Liver (tissue), 9 donors: ENCODE measurements around the gene RBFOX1. TPM values are rescaled to one million over a fixed set of nuclear protein-coding genes. Genes with fewer than 3 reads are reported as not detected.

Source experiments
- DNase-seq: peaks from one replicate; pipeline ENCODE4 v3.0.0-alpha.2; 2017; ENCODE audit warnings: low spot score
- H3K27ac ChIP-seq, 2 donors: one replicate each; pipeline ENCODE4 v1.7.0; 2013; ENCODE audit warnings: inconsistent platforms in 2 of 2, low read length in 2 of 2, control low read depth in 1 of 2, low read depth in 1 of 2, mild to moderate bottlenecking in 1 of 2
- H3K27me3 ChIP-seq, 4 donors: one replicate each; pipeline versions ENCODE4 v1.6.1 to v1.7.0; 2013; ENCODE audit warnings: low read length in 3 of 4, inconsistent platforms in 1 of 4, mild to moderate bottlenecking in 1 of 4, moderate library complexity in 1 of 4; ENCODE audit not compliant: control insufficient read depth in 4 of 4, insufficient read depth in 4 of 4
- H3K36me3 ChIP-seq, 4 donors: one replicate each; pipeline versions ENCODE4 v1.6.1 to v1.7.0; 2013; ENCODE audit warnings: low read length in 3 of 4, mild to moderate bottlenecking in 3 of 4, low read depth in 1 of 4, moderate library complexity in 1 of 4; ENCODE audit not compliant: control insufficient read depth in 4 of 4, insufficient read depth in 3 of 4
- H3K4me1 ChIP-seq, 4 donors: one replicate each; pipeline versions ENCODE4 v1.6.1 to v1.7.0; 2013; ENCODE audit warnings: low read length in 3 of 4, mild to moderate bottlenecking in 3 of 4, moderate library complexity in 1 of 4; ENCODE audit not compliant: control insufficient read depth in 4 of 4, insufficient read depth in 4 of 4
- H3K4me3 ChIP-seq, 3 donors: one replicate each; pipeline versions ENCODE4 v1.6.1 to v1.7.0; 2013; ENCODE audit warnings: low read length in 3 of 3, control low read depth in 1 of 3, low read depth in 1 of 3, mild to moderate bottlenecking in 1 of 3
- H3K9ac ChIP-seq, 2 donors: one replicate each; pipeline ENCODE4 v1.7.0; 2013; ENCODE audit warnings: low read length in 2 of 2, mild to moderate bottlenecking in 2 of 2, moderate library complexity in 2 of 2, control low read depth in 1 of 2, low read depth in 1 of 2
- H3K9me3 ChIP-seq, 4 donors: one replicate each; pipeline versions ENCODE4 v1.6.1 to v1.7.0; 2013; ENCODE audit warnings: low read length in 3 of 4; ENCODE audit not compliant: control insufficient read depth in 4 of 4
- ATF3 ChIP-seq: IDR thresholded peaks from 2 replicates; pipeline ENCODE4 v1.6.1; 2016; ENCODE audit warnings: antibody characterized with exemption
- CTCF ChIP-seq: fragments of 150-350 bp; IDR thresholded peaks from 2 replicates; pipeline ENCODE4 v1.5.1; 2017; ENCODE audit warnings: improper control_type of control experiment, low read depth, low read length; ENCODE audit not compliant: missing input control
- EGR1 ChIP-seq, 2 donors: IDR thresholded peaks; 2 replicates each; pipeline ENCODE4 v1.6.1; 2016 to 2018; ENCODE audit warnings: antibody characterized with exemption in 2 of 2, low read depth in 2 of 2
- FOXA1 ChIP-seq: IDR thresholded peaks from 2 replicates; pipeline ENCODE4 v1.6.1; 2016; ENCODE audit warnings: antibody characterized with exemption
- FOXA2 ChIP-seq: IDR thresholded peaks from 2 replicates; pipeline ENCODE4 v1.6.1; 2016; ENCODE audit warnings: antibody characterized with exemption
- GABPA ChIP-seq, 2 donors: IDR thresholded peaks in 1 of 2; conservative IDR thresholded peaks in 1 of 2; 2 replicates each; pipeline ENCODE4 v1.6.1; 2016; ENCODE audit warnings: antibody characterized with exemption in 2 of 2, mild to moderate bottlenecking in 1 of 2, moderate library complexity in 1 of 2
- HNF4A ChIP-seq, 2 donors: conservative IDR thresholded peaks; 2 replicates each; pipeline ENCODE4 v1.6.1; 2016; ENCODE audit warnings: antibody characterized with exemption in 2 of 2, mild to moderate bottlenecking in 2 of 2
- HNF4G ChIP-seq: IDR thresholded peaks from 2 replicates; pipeline ENCODE4 v1.6.1; 2016; ENCODE audit warnings: antibody characterized with exemption
- JUND ChIP-seq, 2 donors: IDR thresholded peaks; 2 replicates each; pipeline ENCODE4 v1.6.1; 2016; ENCODE audit warnings: antibody characterized with exemption in 2 of 2
- MAX ChIP-seq: IDR thresholded peaks from 2 replicates; pipeline ENCODE4 v1.6.1; 2016; ENCODE audit warnings: antibody characterized with exemption
- NR2F2 ChIP-seq: IDR thresholded peaks from 2 replicates; pipeline ENCODE4 v1.6.1; 2016; ENCODE audit warnings: antibody characterized with exemption
- RAD21 ChIP-seq, 2 donors: IDR thresholded peaks; 2 replicates each; pipeline ENCODE4 v1.6.1; 2016; ENCODE audit warnings: antibody characterized with exemption in 2 of 2, mild to moderate bottlenecking in 2 of 2
- REST ChIP-seq: IDR thresholded peaks from 2 replicates; pipeline ENCODE4 v1.6.1; 2016; ENCODE audit warnings: antibody characterized with exemption, mild to moderate bottlenecking
- RXRA ChIP-seq, 2 donors: IDR thresholded peaks; 2 replicates each; pipeline ENCODE4 v1.6.1; 2017 to 2018; ENCODE audit warnings: antibody characterized with exemption in 2 of 2, mild to moderate bottlenecking in 1 of 2
- SP1 ChIP-seq: IDR thresholded peaks from 2 replicates; pipeline ENCODE4 v1.6.1; 2018; ENCODE audit warnings: antibody characterized with exemption, mild to moderate bottlenecking
- TAF1 ChIP-seq: conservative IDR thresholded peaks from 2 replicates; pipeline ENCODE4 v1.6.1; 2016; ENCODE audit warnings: antibody characterized with exemption, mild to moderate bottlenecking
- WGBS: extraction: QIAGEN DNeasy Blood & Tissue Kit; methylation state at CpG from one replicate; pipeline ENCODE4 v1.1.7; 2013; 5-methylcytosine and 5-hydroxymethylcytosine counted together
- polyA plus RNA-seq, 2 donors: library from polyadenylated mRNA; stranded (reverse) in 1 of 2; unstranded in 1 of 2; fragments of 200-250 nt in 1 of 2; fragments of >200 nt in 1 of 2; fragmentation: Nextera tagmentation in 1 of 2; extraction: Ambion mirVana in 1 of 2; gene quantifications; one replicate each; pipeline versions ENCODE4 v1.2.1 to v1.2.3, GENCODE V29; 2013 to 2015
- total RNA-seq, 2 donors: library from RNA; depleted of rRNA; stranded (reverse); fragments of >200 nt; gene quantifications; one replicate each; pipeline ENCODE4 v1.2.3, GENCODE V29; 2014
- TF ChIP-seq, protein P1 (sequence below): IDR thresholded peaks from 2 replicates; pipeline ENCODE4 v1.6.1; 2016; ENCODE audit warnings: antibody characterized with exemption
- donor health status: healthy.
- donor health status: healthy.
- donor health status: healthy.
- donor health status: healthy.
- donor health status: healthy.

RBFOX1 gene
- total and polyA plus RNA-seq, 4 donors: not detected

- Histone ChIP-seq H3K36me3 (no peaks in the 10 kb centered on the region), H3K4me3 (no peak overlapping the region), H3K9me3 (no peaks in the 10 kb centered on the region), H3K27ac (no peak overlapping the region), H3K4me1 (no peaks in the 10 kb centered on the region), H3K27me3 (peaks cover 0 to 5% (median 0%) of the 10 kb centered on the region in 4 donors), H3K9ac (no peak overlapping the region)
- 53% methylated on average over 23 of the region's 23 CpGs for WGBS
- DNase-seq: no peak
- TF ChIP-seq JUND (IDR thresholded peaks at IDR 0.05) (no peak), GABPA (IDR thresholded peaks at IDR 0.05 in 1 of 2, conservative IDR thresholded peaks at IDR 0.05 in 1 of 2) (no peak), MAX (no peak), EGR1 (IDR thresholded peaks at IDR 0.05; ENCODE audit: low read depth in 2 of 2) (no peak), RAD21 (IDR thresholded peaks at IDR 0.05) (no peak), SP1 (no peak), ATF3 (no peak), CTCF (no peak), REST (no peak)
- TF ChIP-seq, protein P1, sequence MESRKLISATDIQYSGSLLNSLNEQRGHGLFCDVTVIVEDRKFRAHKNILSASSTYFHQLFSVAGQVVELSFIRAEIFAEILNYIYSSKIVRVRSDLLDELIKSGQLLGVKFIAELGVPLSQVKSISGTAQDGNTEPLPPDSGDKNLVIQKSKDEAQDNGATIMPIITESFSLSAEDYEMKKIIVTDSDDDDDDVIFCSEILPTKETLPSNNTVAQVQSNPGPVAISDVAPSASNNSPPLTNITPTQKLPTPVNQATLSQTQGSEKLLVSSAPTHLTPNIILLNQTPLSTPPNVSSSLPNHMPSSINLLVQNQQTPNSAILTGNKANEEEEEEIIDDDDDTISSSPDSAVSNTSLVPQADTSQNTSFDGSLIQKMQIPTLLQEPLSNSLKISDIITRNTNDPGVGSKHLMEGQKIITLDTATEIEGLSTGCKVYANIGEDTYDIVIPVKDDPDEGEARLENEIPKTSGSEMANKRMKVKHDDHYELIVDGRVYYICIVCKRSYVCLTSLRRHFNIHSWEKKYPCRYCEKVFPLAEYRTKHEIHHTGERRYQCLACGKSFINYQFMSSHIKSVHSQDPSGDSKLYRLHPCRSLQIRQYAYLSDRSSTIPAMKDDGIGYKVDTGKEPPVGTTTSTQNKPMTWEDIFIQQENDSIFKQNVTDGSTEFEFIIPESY: no peak
Measured at GRCh38 chr16:7344830-7345780, 12.5 kb downstream of the RBFOX1 start.

- no peak for DNase-seq
- no peaks in the 10 kb centered on the region for H3K4me1 ChIP-seq
- no peaks in the 10 kb centered on the region for H3K27me3 ChIP-seq
- no peak overlapping the region for H3K4me3 ChIP-seq
- no peak overlapping the region for H3K27ac ChIP-seq
- no peaks in the 10 kb centered on the region for H3K9me3 ChIP-seq
- WGBS: 77% methylated on average over 2 of the region's 2 CpGs
- H3K36me3 ChIP-seq: no peaks in the 10 kb centered on the region
- H3K9ac ChIP-seq: no peak overlapping the region
- no peak for TF ChIP-seq ATF3
- no peak for TF ChIP-seq RXRA (IDR thresholded peaks at IDR 0.05)
- no peak for TF ChIP-seq HNF4G
- TF ChIP-seq GABPA (IDR thresholded peaks at IDR 0.05 in 1 of 2, conservative IDR thresholded peaks at IDR 0.05 in 1 of 2): no peak
- TF ChIP-seq SP1: no peak
- TF ChIP-seq FOXA1: no peak
- TF ChIP-seq, protein P1: no peak
- TF ChIP-seq NR2F2: no peak
- no peak for TF ChIP-seq RAD21 (IDR thresholded peaks at IDR 0.05)
- TF ChIP-seq EGR1 (IDR thresholded peaks at IDR 0.05; ENCODE audit: low read depth in 2 of 2): no peak
- no peak for TF ChIP-seq FOXA2
- TF ChIP-seq CTCF: no peak
- TF ChIP-seq HNF4A (conservative IDR thresholded peaks at IDR 0.05): no peak
- no peak for TF ChIP-seq TAF1
Measured at GRCh38 chr16:7350806-7351205, 18.2 kb downstream of the RBFOX1 start.
